Progenitor cell of endocrine pancreas (in vitro differentiated cells): ENCODE results near the gene LAMA5. TPM values are rescaled to one million over a fixed set of nuclear protein-coding genes. Genes with fewer than 3 reads are reported as not detected.

Experiments
- DNase-seq: peaks from one replicate; pipeline ENCODE4 v3.0.0; 2021; ENCODE audit warnings: low spot score; ENCODE audit not compliant: unreplicated experiment
- H3K27ac Mint-ChIP-seq: 2 replicates; pipeline ENCODE4 v1.8.0; 2021; ENCODE audit warnings: mild to moderate bottlenecking, moderate library complexity, mixed read lengths
- H3K27me3 Mint-ChIP-seq: 2 replicates; pipeline ENCODE4 v1.8.0; 2021; ENCODE audit warnings: mixed read lengths
- H3K36me3 Mint-ChIP-seq: 2 replicates; pipeline ENCODE4 v1.8.0; 2022; ENCODE audit warnings: mixed read lengths; ENCODE audit not compliant: insufficient read depth
- H3K4me1 Mint-ChIP-seq: 2 replicates; pipeline ENCODE4 v1.8.0; 2021; ENCODE audit warnings: low read depth, mixed read lengths
- H3K4me3 Mint-ChIP-seq: 2 replicates; pipeline ENCODE4 v1.8.0; 2021; ENCODE audit warnings: low read depth, mild to moderate bottlenecking, moderate library complexity, mixed read lengths
- H3K9me3 Mint-ChIP-seq: 2 replicates; pipeline ENCODE4 v1.8.0; 2021; ENCODE audit warnings: low read depth, mixed read lengths
- total RNA-seq: library from RNA; stranded (reverse); gene quantifications from 2 replicates; pipeline ENCODE4 v1.2.1, GENCODE V29; 2021
- TF ChIP-seq, protein P1 (sequence below): fragments of 200-600 bp; sonication (generic); IDR thresholded peaks from one replicate; pipeline ENCODE4 v1.5.0; 2021; ENCODE audit warnings: antibody characterized with exemption, mild to moderate bottlenecking; ENCODE audit not compliant: unreplicated experiment

LAMA5 gene
- total RNA-seq, 1 donor from 2014 or later, result 252 TPM

DNA sequence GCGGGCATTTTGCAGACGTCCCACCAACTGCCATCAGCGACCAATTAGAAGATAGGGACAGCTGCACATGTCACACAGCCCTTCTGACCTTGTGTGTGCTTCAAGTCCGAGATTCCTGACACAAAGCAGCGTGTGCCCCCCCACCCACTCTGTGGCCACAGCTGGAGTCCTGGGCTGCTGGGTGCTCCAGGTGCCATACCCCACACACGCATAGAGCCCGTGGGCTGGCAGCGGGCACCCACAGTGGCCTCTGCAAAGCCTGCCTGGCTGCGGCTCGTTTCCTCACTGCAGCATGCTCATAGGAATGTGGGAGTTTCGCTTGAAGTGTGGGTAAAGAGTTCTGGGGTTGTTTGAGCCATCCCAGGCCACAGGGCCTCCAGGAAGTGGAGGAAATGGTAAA is 66.8 kb downstream of the LAMA5 start:
- no peaks in the 10 kb centered on the region for H3K36me3 Mint-ChIP-seq
- no peak overlapping the region for H3K4me3 Mint-ChIP-seq
- H3K27me3 Mint-ChIP-seq, result no peaks in the 10 kb centered on the region
- TF ChIP-seq, protein P1, sequence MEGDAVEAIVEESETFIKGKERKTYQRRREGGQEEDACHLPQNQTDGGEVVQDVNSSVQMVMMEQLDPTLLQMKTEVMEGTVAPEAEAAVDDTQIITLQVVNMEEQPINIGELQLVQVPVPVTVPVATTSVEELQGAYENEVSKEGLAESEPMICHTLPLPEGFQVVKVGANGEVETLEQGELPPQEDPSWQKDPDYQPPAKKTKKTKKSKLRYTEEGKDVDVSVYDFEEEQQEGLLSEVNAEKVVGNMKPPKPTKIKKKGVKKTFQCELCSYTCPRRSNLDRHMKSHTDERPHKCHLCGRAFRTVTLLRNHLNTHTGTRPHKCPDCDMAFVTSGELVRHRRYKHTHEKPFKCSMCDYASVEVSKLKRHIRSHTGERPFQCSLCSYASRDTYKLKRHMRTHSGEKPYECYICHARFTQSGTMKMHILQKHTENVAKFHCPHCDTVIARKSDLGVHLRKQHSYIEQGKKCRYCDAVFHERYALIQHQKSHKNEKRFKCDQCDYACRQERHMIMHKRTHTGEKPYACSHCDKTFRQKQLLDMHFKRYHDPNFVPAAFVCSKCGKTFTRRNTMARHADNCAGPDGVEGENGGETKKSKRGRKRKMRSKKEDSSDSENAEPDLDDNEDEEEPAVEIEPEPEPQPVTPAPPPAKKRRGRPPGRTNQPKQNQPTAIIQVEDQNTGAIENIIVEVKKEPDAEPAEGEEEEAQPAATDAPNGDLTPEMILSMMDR, result no peak
- DNase-seq, result no peak
- no peak overlapping the region for H3K27ac Mint-ChIP-seq
- peaks cover 13% of the 10 kb centered on the region for H3K4me1 Mint-ChIP-seq
- no peaks in the 10 kb centered on the region for H3K9me3 Mint-ChIP-seq

- Mint-ChIP-seq H3K36me3 (peaks cover 4% of the 10 kb centered on the region), H3K27me3 (no peaks in the 10 kb centered on the region), H3K27ac (no peak overlapping the region), H3K9me3 (no peaks in the 10 kb centered on the region), H3K4me3 (no peak overlapping the region), H3K4me1 (peaks cover 11% of the 10 kb centered on the region)
- TF ChIP-seq, protein P1, result no peak
- no peak for DNase-seq
Observed at GRCh38 chr20:62299666-62300236, 67.4 kb downstream of the LAMA5 start.

DNA sequence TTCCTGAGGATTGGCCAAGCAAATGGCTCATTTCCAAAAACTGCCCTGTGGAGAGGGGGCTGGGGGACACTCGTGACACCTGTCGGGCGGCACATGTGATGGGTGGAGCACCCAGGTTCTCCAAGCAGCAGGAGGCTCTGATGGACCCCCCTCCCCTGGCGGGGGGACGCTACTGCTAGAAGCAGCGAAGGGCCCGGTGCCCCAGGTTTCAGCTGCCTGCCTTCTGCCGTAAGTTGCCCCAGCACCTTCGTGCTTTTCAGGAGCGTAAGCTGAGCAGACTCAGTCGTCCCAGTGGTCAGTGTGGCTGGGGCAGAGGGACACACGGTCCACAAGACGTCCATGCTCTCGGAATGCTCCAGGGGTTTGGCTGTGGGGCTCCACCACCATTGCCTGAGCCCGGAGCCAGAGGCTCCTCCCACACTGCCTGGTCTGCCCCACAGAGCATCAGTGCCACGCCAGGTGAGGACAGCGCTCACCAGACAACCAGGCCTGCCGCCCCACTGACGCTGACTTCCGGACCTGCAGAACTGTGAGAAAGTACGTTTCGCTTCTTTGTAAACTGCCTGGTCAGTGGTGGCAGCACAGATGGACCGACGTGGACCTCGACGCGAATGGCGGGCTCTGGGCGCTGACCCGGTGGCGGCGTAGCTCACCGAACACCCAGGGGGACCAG is 68.4 kb downstream of the LAMA5 start:
- TF ChIP-seq, protein P1, result no peak
- no peak overlapping the region for H3K4me3 Mint-ChIP-seq
- H3K4me1 Mint-ChIP-seq, result peaks cover 4% of the 10 kb centered on the region
- H3K36me3 Mint-ChIP-seq, result peaks cover 8% of the 10 kb centered on the region
- H3K9me3 Mint-ChIP-seq, result no peaks in the 10 kb centered on the region
- DNase-seq, result no peak
- H3K27me3 Mint-ChIP-seq, result no peaks in the 10 kb centered on the region
- H3K27ac Mint-ChIP-seq, result no peak overlapping the region

GRCh38 chr20:62297449-62298227 is 69.5 kb downstream of the LAMA5 start:
- H3K36me3 Mint-ChIP-seq, result peaks cover 11% of the 10 kb centered on the region

More at GRCh38 chr20:62297449-62298227, 69.5 kb downstream of the LAMA5 start:
- no peak for DNase-seq
- peaks cover 2% of the 10 kb centered on the region for H3K4me1 Mint-ChIP-seq
- no peak overlapping the region for H3K4me3 Mint-ChIP-seq
- TF ChIP-seq, protein P1, result no peak
- no peak overlapping the region for H3K27ac Mint-ChIP-seq
- no peaks in the 10 kb centered on the region for H3K27me3 Mint-ChIP-seq
- no peaks in the 10 kb centered on the region for H3K9me3 Mint-ChIP-seq
